ENCODE measurements around the gene FNIP2.
"Not testable (repeated sequence)": the region's sequence is repeated elsewhere in the genome, so short reads cannot be mapped to it uniquely, and the experiment has no call there.

Gene FNIP2

DNA sequence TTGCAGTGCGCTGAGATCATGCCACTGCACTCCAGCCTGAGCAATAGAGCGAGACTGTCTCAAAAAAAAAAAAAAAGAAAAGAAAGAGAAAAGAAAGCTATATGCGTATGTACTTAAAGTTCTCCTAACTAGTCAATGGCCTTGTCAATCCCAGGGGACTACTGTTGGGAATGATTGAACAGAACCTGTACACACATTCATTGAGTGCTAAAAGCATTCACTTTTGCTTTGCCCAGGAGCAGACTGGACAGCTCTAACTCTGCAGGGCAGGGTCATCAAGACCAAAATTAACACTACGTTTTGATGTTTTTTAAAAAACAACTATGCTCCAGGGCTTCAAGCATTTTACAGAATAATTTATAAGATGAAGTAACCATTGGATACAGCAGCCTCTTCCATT lies 106.2 kb downstream of the FNIP2 start:
- H3K4me3 ChIP-seq (ENCODE audit: low read depth, low read length), result no peak overlapping the region
- TF ChIP-seq, protein P1, sequence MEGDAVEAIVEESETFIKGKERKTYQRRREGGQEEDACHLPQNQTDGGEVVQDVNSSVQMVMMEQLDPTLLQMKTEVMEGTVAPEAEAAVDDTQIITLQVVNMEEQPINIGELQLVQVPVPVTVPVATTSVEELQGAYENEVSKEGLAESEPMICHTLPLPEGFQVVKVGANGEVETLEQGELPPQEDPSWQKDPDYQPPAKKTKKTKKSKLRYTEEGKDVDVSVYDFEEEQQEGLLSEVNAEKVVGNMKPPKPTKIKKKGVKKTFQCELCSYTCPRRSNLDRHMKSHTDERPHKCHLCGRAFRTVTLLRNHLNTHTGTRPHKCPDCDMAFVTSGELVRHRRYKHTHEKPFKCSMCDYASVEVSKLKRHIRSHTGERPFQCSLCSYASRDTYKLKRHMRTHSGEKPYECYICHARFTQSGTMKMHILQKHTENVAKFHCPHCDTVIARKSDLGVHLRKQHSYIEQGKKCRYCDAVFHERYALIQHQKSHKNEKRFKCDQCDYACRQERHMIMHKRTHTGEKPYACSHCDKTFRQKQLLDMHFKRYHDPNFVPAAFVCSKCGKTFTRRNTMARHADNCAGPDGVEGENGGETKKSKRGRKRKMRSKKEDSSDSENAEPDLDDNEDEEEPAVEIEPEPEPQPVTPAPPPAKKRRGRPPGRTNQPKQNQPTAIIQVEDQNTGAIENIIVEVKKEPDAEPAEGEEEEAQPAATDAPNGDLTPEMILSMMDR (IDR thresholded peaks at IDR 0.05; ENCODE audit: low read depth, low read length), result no peak

DNA sequence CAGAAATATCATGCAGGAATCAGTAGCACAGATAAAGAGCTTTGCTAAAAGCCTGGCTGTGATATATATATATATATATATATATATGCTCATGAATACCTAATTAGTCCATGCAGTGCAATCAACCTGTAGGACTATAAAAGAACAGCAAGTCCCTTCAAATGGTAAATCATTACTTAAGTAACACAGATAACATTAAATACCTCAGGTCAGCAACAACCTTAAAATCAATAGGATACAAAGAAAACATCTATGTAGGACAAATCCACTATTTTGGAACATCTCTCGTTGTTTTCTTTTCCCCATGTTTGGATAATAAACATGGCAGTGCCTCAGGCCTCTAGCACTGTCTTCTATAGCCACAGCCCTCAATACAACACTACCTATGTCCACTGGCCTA lies 106.6 kb downstream of the FNIP2 start:
- TF ChIP-seq, protein P1 (IDR thresholded peaks at IDR 0.05; ENCODE audit: low read depth, low read length), result no peak
- no peak overlapping the region for H3K4me3 ChIP-seq (ENCODE audit: low read depth, low read length)

DNA sequence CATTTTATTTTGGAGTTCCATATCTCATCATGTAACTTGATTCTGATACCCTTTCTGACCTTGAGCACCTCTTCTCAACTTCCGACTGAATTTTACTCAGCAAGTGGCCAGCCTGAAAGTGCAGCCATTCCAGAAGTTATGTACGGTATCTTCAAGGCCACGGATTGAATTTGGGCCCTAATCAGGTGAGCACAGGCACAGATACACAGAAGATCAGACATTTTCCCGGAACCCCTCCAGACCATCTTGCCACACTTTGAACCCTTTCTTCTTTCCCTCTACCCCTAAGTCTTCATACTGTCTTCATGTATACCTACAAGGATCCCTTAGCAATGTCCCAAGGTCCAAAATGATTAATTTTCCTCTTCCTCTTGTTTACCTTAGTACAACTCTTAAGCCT lies 108.2 kb downstream of the FNIP2 start:
- H3K4me3 ChIP-seq (ENCODE audit: low read depth, low read length), result no peak overlapping the region
- TF ChIP-seq, protein P1 (IDR thresholded peaks at IDR 0.05; ENCODE audit: low read depth, low read length), result no peak

DNA sequence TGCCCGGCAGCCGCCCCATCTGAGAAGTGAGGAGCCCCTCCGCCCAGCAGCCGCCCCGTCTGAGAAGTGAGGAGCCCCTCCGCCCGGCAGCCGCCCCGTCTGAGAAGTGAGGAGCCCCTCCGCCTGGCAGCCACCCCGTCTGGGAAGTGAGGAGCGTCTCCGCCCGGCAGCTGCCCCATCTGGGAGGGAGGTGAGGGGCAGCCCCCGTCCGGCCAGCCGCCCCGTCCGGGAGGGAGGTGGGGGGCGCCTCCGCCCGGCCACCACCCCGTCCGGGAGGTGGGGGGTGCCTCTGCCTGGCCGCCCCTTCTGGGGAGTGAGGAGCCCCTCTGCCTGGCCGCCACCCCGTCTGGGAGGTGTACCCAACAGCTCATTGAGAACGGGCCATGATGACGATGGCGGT lies 113.3 kb downstream of the FNIP2 start:
- not testable (repeated sequence) for H3K4me3 ChIP-seq (ENCODE audit: low read depth, low read length)

DNA sequence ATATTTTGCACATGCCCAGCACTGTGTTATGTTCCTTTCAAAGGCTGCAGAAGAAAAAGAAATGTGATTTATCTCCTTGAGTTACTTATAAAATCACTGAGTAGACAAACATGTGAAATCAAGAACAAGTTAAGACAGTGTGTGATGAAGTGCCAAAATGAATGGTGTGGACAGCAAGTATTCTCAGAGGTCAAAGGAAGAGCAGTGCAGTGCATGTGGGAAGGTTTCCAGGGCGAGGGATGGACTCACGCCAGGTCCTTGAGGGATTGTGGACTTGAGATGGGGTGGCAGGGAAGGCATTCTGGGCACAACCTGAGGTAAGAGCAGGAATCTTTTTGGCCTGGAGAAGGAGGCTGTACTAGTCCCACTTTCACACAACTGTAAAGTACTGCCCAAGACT lies 115.5 kb downstream of the FNIP2 start:
- TF ChIP-seq, protein P1 (IDR thresholded peaks at IDR 0.05; ENCODE audit: low read depth, low read length), result no peak
- no peak overlapping the region for H3K4me3 ChIP-seq (ENCODE audit: low read depth, low read length)

DNA sequence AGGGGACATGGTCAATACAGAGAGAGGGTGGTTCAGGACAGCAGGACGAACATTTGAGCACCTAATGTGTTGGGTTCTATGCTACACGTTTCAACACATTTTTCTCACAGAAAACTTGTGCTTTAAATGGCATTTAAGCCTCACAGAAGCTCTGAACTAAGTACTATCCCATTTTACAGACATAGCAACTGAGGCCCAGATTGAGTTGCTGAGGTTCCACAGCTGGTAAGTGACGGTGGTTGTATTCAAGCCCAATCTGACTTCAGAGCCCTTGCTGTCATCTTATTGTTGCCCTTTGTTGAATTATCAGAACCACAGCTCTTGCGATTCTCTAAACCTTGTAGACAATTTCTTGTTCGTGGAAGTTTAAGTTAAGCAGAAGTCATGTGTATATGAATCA lies 116.7 kb downstream of the FNIP2 start:
- H3K4me3 ChIP-seq (ENCODE audit: low read depth, low read length), result no peak overlapping the region
- TF ChIP-seq, protein P1 (IDR thresholded peaks at IDR 0.05; ENCODE audit: low read depth, low read length), result no peak

DNA sequence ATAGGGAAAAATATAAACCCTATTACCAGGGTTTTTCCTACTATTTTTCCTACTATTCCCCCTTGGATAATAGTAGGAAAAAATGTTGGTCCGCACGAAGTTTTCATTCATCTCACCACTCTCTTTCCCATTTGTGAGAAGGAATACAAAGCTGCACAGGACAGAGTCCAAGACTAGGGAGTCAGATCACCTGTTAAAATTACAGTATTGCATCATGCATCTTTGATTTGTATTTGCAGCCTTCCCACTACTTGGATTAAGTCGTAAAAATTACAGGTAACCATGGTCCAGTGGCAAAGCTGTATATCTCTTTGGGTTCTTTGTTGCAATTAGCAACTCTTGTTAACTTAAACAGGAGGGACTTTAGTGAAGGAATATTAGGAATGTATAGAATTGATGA lies 121.5 kb downstream of the FNIP2 start:
- TF ChIP-seq, protein P1 (IDR thresholded peaks at IDR 0.05; ENCODE audit: low read depth, low read length), result no peak
- H3K4me3 ChIP-seq (ENCODE audit: low read depth, low read length), result no peak overlapping the region

DNA sequence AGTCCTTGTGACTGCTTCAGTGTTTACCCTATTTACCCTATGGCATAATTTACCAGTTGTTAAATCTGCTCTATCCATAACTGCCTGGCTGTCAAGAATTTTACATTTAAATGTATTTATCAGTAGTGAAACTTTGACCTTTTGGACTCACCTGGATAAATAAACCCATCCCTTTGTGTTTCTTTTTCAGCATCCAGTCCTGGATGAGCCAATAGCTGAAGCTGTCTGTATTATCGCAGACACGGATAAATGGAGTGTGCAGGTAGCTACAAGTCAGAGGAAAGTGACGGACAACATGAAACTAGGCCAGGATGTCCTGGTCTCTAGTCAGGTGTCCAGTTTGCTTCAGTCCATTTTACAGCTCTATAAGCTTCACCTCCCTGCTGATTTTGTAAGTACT lies 122.4 kb downstream of the FNIP2 start:
- TF ChIP-seq, protein P1 (IDR thresholded peaks at IDR 0.05; ENCODE audit: low read depth, low read length), result no peak

More for the DNA sequence above, 122.4 kb downstream of the FNIP2 start:
- no peak overlapping the region for H3K4me3 ChIP-seq (ENCODE audit: low read depth, low read length)
